Skeletal muscle tissue (tissue), 4 donors: ENCODE data around the gene TRRAP. TPM values are rescaled to one million over a fixed set of nuclear protein-coding genes. Genes with fewer than 3 reads are reported as not detected.

Experiments used
- H3K27ac ChIP-seq: one replicate; pipeline ENCODE4 v1.7.0; 2013; ENCODE audit warnings: mild to moderate bottlenecking, low read depth, low read length, inconsistent platforms
- H3K27me3 ChIP-seq, 3 donors: one replicate each; pipeline ENCODE4 v1.7.0; 2013; ENCODE audit warnings: low read length in 3 of 3; ENCODE audit not compliant: control insufficient read depth in 3 of 3, insufficient read depth in 3 of 3
- H3K36me3 ChIP-seq, 3 donors: one replicate each; pipeline ENCODE4 v1.7.0; 2013; ENCODE audit warnings: low read length in 3 of 3; ENCODE audit not compliant: control insufficient read depth in 3 of 3, insufficient read depth in 3 of 3
- H3K4me1 ChIP-seq, 3 donors: one replicate each; pipeline ENCODE4 v1.7.0; 2013; ENCODE audit warnings: low read length in 3 of 3, mild to moderate bottlenecking in 3 of 3; ENCODE audit not compliant: control insufficient read depth in 3 of 3, insufficient read depth in 3 of 3
- H3K4me3 ChIP-seq, 3 donors: one replicate each; pipeline ENCODE4 v1.7.0; 2013; ENCODE audit warnings: low read length in 3 of 3
- H3K9ac ChIP-seq, 3 donors: one replicate each; pipeline ENCODE4 v1.7.0; 2013; ENCODE audit warnings: low read length in 3 of 3, mild to moderate bottlenecking in 3 of 3, moderate library complexity in 2 of 3, low read depth in 1 of 3
- H3K9me3 ChIP-seq, 3 donors: one replicate each; pipeline ENCODE4 v1.7.0; 2013; ENCODE audit warnings: low read length in 3 of 3; ENCODE audit not compliant: control insufficient read depth in 3 of 3
- total RNA-seq: library from RNA; depleted of rRNA; stranded (reverse); fragments of >200 nt; gene quantifications from one replicate; pipeline ENCODE4 v1.2.3, GENCODE V29; 2014
- donor health status: Osteomylitis.

The TRRAP gene
- total RNA-seq, 1 donor from 2014 or later = 20.4 TPM

- H3K27me3 ChIP-seq = no peaks in the 10 kb centered on the region
- no peaks in the 10 kb centered on the region for H3K9me3 ChIP-seq
- H3K9ac ChIP-seq = no peak overlapping the region
- H3K4me1 ChIP-seq = peaks cover 0 to under 1% (median under 1%) of the 10 kb centered on the region in 3 donors
- H3K36me3 ChIP-seq = peaks cover 47 to 80% (median 73%) of the 10 kb centered on the region in 3 donors
- no peak overlapping the region for H3K4me3 ChIP-seq
- H3K27ac ChIP-seq = no peak overlapping the region
These were observed 52.6 kb downstream of the TRRAP start for GRCh38 chr7:98930921-98931320.

DNA sequence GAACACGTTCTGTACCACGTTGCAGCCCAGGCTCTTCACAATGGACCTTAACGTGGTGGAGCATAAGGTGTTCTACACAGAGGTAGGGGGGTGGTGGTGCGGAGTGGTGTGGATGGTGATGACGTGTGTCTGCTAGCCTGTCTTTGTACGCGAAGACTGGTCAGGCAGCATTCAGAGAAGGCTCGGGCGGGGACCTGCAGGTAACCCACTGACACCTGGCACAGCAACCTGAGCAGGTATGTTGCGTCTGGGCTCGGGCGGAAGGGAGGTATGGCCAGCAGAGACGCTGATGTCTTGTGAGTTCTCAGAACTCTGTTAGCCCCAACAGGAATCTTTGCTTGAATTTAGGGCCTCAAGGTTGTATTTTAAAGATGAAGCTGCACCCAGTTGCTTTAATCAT lies 55.0 kb downstream of the TRRAP start:
- Histone ChIP-seq H3K9ac (no peak overlapping the region), H3K9me3 (no peaks in the 10 kb centered on the region), H3K27me3 (no peaks in the 10 kb centered on the region), H3K4me1 (peaks cover 0 to 6% (median 3%) of the 10 kb centered on the region in 3 donors), H3K27ac (no peak overlapping the region), H3K36me3 (peaks cover 45 to 80% (median 77%) of the 10 kb centered on the region in 3 donors), H3K4me3 (no peak overlapping the region)

DNA sequence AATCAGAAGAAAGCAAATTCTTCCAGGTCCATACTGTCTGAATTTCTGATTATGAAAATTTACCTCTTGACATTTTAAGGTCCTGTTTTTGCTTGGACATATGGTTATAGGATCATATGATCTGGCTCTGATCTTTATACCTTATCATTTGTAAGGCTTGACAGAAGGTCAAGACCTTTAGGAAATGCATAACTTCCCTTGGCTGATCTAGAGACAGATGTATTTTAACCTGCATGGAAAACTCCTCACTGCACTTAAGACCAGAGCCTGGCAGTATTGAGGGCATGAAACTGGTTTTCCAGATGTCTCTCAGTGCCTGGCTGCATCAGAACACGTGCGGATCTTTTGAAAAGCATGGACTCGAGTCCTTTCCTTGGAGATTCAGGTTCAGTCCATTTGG lies 55.9 kb downstream of the TRRAP start:
- Histone ChIP-seq H3K4me3 (no peak overlapping the region), H3K27me3 (no peaks in the 10 kb centered on the region), H3K9me3 (no peaks in the 10 kb centered on the region), H3K27ac (no peak overlapping the region), H3K36me3 (peaks cover 48 to 81% (median 79%) of the 10 kb centered on the region in 3 donors), H3K4me1 (peaks cover 0 to 6% (median 3%) of the 10 kb centered on the region in 3 donors), H3K9ac (no peak overlapping the region)

- Histone ChIP-seq H3K4me1 (peaks cover 5 to 11% (median 7%) of the 10 kb centered on the region in 3 donors), H3K27me3 (no peaks in the 10 kb centered on the region), H3K4me3 (no peak overlapping the region), H3K27ac (no peak overlapping the region), H3K9ac (no peak overlapping the region), H3K36me3 (peaks cover 38 to 79% (median 68%) of the 10 kb centered on the region in 3 donors), H3K9me3 (no peaks in the 10 kb centered on the region)
These were observed 57.5 kb downstream of the TRRAP start for GRCh38 chr7:98935811-98936210.

DNA sequence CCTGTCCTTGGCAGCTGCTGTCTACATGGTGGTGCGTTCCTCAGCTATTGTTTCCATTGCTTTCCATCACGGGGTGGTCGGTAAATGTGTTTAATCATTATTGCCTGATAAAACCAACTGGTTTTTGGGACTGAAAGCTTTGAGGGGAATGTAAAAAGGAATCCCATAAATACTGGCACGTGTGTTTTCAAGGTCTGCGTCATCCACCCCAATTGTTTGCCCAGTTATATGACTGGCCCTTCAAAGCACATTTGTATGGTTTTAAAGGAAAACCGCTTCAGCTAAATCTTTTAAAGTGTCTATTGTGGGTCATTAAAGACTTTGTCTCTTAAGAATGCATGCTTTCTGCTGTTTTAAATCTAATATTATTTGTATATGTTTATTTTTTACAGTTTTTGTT lies 65.0 kb downstream of the TRRAP start:
- no peak overlapping the region for H3K9ac ChIP-seq
- H3K4me1 ChIP-seq = peaks cover 7 to 16% (median 13%) of the 10 kb centered on the region in 3 donors
- H3K27ac ChIP-seq = no peak overlapping the region

GRCh38 chr7:98944386-98944785 lies 66.1 kb downstream of the TRRAP start:
- Histone ChIP-seq H3K9me3 (no peaks in the 10 kb centered on the region), H3K27ac (no peak overlapping the region), H3K4me1 (peaks cover 7 to 16% (median 13%) of the 10 kb centered on the region in 3 donors), H3K36me3 (peaks cover 41 to 67% (median 61%) of the 10 kb centered on the region in 3 donors), H3K27me3 (no peaks in the 10 kb centered on the region), H3K9ac (no peak overlapping the region), H3K4me3 (no peak overlapping the region)

More for the DNA sequence above, 65.0 kb downstream of the TRRAP start:
- no peaks in the 10 kb centered on the region for H3K9me3 ChIP-seq
- H3K36me3 ChIP-seq = peaks cover 36 to 61% (median 59%) of the 10 kb centered on the region in 3 donors
- H3K27me3 ChIP-seq = no peaks in the 10 kb centered on the region
- no peak overlapping the region for H3K4me3 ChIP-seq

- H3K4me3 ChIP-seq = no peak overlapping the region
- H3K36me3 ChIP-seq = peaks cover 55 to 81% (median 68%) of the 10 kb centered on the region in 3 donors
- H3K9me3 ChIP-seq = no peaks in the 10 kb centered on the region
- no peak overlapping the region for H3K27ac ChIP-seq
- no peaks in the 10 kb centered on the region for H3K27me3 ChIP-seq
- H3K4me1 ChIP-seq = peaks cover 2 to 11% (median 7%) of the 10 kb centered on the region in 3 donors
- H3K9ac ChIP-seq = peak overlapping the region in 1 of 3 donors; percentile 47
These were observed 67.5 kb downstream of the TRRAP start for GRCh38 chr7:98945852-98946251.

GRCh38 chr7:98946389-98946788 lies 68.1 kb downstream of the TRRAP start:
- H3K4me3 ChIP-seq = no peak overlapping the region

DNA sequence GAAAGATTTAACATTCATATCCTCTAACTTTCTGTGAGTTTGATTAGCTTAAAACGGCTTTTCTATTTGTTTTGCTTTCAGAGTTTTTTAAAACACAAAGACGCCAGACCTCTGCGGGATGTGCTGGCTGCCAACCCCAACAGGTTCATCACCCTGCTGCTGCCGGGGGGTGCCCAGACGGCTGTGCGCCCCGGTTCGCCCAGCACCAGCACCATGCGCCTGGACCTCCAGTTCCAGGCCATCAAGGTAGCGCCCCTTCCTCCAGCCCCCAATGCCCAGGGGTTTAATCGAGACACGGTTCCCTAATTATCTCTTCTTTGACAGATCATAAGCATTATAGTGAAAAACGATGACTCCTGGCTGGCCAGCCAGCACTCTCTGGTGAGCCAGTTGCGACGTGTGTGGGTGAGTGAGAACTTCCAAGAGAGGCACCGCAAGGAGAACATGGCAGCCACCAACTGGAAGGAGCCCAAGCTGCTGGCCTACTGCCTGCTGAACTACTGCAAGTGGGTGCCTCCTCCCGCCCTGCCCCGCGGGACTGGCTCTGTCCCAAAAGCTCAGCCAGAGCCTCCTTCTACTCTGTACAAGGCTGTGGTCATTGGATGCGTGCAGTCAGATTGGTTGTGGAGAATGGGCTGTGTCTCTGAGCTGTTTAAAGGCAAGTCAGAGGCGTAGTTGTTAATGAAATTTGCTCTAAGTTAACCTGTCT lies 71.2 kb downstream of the TRRAP start:
- Histone ChIP-seq H3K27me3 (no peaks in the 10 kb centered on the region), H3K4me3 (no peak overlapping the region), H3K27ac (no peak overlapping the region), H3K36me3 (peaks cover 67 to 85% (median 80%) of the 10 kb centered on the region in 3 donors), H3K4me1 (peaks cover 0 to 5% (median 0%) of the 10 kb centered on the region in 3 donors), H3K9me3 (no peaks in the 10 kb centered on the region), H3K9ac (no peak overlapping the region)

More at GRCh38 chr7:98946389-98946788, 68.1 kb downstream of the TRRAP start:
- H3K27ac ChIP-seq = no peak overlapping the region
- peaks cover 1 to 5% (median 2%) of the 10 kb centered on the region in 3 donors for H3K4me1 ChIP-seq
- H3K36me3 ChIP-seq = peaks cover 60 to 80% (median 74%) of the 10 kb centered on the region in 3 donors
- no peak overlapping the region for H3K9ac ChIP-seq
- H3K27me3 ChIP-seq = no peaks in the 10 kb centered on the region
- no peaks in the 10 kb centered on the region for H3K9me3 ChIP-seq

DNA sequence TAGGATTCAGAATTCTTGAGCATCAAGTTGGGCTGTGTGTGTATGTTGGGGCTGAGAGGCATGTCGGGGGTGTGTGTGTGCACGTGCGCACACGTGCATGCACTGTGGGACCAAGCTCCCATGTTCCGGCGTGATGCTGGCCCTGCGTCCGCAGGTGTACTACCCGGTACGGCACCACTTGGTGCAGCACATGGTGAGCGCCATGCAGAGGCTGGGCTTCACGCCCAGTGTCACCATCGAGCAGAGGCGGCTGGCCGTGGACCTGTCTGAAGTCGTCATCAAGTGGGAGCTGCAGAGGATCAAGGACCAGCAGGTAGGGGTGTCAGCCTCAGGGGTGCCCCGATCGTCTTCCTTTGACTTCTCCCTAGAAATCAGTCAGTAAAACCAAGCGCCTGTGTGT lies 77.7 kb downstream of the TRRAP start:
- no peaks in the 10 kb centered on the region for H3K27me3 ChIP-seq
- H3K36me3 ChIP-seq = peaks cover 66 to 90% (median 83%) of the 10 kb centered on the region in 3 donors
- H3K9me3 ChIP-seq = no peaks in the 10 kb centered on the region
- H3K4me1 ChIP-seq = peaks cover 0 to 8% (median 6%) of the 10 kb centered on the region in 3 donors
- peak overlapping the region in 1 of 3 donors; percentile 54 for H3K9ac ChIP-seq
- no peak overlapping the region for H3K4me3 ChIP-seq
- H3K27ac ChIP-seq = peak overlapping the region; percentile 81
